HG02840 (cell line): Measurements from ENCODE around the gene DTYMK.

Experiments used
- ATAC-seq: cut with Tn5 transposase; IDR thresholded peaks from one replicate; pipeline ENCODE4 v1.9.1; 2021; ENCODE audit warnings: mild to moderate bottlenecking, moderate library complexity, moderate number of reproducible peaks; ENCODE audit not compliant: unreplicated experiment, low FRiP score

DTYMK gene

GRCh38 chr2:241708879-241709278 lies 22.3 kb upstream of the DTYMK start:
- no peak for ATAC-seq

DNA sequence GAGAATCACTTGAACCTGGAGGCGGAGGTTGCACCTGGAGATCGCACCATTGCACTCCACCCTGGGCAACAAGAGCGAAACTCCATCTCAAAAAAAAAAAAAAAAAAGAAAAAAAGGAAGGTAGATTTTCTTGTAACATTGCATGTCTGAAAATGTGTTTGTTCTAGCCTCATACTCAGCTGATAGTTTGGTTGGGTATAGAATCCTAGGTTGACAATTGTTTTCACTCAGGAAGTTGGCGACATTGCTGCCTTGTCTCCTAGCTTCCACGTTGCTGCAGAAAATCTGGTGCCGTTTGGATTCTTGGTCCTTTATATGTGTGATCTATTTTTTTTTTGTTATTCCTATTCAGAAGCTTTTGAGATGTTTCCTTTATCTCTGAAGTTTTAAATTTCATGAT lies 19.9 kb upstream of the DTYMK start:
- ATAC-seq = no peak

DNA sequence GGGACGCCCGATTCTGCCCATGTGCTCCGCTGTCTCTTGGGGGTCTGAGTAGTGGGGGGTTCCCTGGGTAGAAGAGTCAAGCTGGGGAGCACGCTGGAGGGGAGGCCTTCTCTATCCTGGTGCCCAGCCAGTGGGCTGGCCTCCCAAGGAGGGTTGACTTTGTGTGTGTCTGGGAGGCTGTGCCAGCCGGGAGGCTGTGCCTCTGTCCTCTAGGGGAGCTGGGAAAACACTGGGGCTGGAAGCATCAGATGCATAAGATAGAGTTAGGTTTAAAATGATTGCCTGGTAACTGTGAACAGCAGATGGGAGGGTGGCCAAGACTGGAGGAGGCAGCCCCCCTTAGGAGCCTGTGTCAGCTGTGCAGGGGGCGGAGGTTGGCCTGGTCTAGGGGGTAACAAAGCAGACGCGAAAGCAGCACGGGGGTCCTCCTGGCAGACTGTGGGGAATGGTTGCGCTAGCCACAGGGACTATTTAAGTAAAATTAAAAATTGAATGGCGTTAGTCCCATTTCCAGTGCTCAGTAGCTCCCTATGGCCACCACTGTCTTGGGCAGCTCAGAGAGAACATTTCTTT lies 16.5 kb upstream of the DTYMK start:
- ATAC-seq = no peak

GRCh38 chr2:241702155-241703031 lies 15.8 kb upstream of the DTYMK start:
- peak; percentile 65 for ATAC-seq

GRCh38 chr2:241701399-241702154 lies 15.0 kb upstream of the DTYMK start, which contains the start of gene ING5:
TSS of gene ING5 (plus strand) at chr2:241702039. CDS start at chr2:241702066, 27 bp downstream.
- peak; percentile 61 for ATAC-seq

GRCh38 chr2:241701149-241701398 lies 14.5 kb upstream of the DTYMK start:
- no peak for ATAC-seq

DNA sequence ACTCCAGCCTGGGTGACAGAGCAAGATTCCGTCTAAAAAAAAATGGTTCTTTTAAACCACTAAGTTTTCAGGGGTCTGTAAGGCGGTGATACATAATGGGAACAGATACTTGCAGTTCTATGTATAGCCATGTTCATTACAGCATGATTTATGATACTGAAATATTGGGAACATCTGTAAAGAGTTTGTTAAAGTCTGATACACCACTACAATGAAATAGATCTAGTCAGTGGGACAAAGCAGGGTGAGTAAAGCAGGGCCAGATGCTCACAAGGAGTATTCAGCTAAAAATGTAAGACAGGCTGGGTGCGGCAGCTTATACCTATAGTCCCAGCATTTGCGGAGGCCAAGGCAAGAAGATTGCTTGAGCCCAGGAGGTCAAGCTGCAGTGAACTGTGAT lies 9.0 kb upstream of the DTYMK start:
- ATAC-seq = no peak

GRCh38 chr2:241692448-241692847 lies 5.8 kb upstream of the DTYMK start:
- no peak for ATAC-seq

DNA sequence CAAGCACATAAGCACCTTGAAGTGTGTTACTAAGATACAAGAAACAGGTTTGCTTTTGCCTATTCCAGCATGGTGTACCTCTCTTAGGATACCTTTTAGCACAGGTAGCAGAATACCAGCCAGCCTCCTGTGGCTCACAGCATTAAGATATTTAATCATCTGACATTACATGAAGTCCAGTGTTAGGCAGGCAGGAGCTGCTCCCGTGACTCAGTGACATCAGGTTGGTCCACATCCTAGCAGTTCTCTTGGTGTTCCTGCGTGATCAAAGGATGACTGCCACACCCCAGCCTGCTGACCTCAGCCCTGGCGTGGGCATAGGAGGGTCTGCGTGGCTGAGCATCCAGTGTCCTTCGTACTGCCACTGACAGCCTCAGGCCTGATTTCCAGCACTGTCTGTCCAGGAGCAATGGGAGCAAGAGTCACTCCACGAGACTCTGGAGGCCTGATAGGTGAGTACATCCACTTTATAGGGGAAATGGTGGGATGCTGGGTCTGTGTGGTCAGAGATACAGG lies 3.6 kb upstream of the DTYMK start:
- no peak for ATAC-seq

- ATAC-seq = no peak
Measured at GRCh38 chr2:241689306-241689705, 2.7 kb upstream of the DTYMK start.

GRCh38 chr2:241686324-241686649 lies 328 bp downstream of the DTYMK start:
- peak; percentile 20 for ATAC-seq

- ATAC-seq = no peak
Measured at GRCh38 chr2:241680827-241681599, 5.6 kb downstream of the DTYMK start.

- no peak for ATAC-seq
Measured at GRCh38 chr2:241680044-241680443, 6.6 kb downstream of the DTYMK start.

DNA sequence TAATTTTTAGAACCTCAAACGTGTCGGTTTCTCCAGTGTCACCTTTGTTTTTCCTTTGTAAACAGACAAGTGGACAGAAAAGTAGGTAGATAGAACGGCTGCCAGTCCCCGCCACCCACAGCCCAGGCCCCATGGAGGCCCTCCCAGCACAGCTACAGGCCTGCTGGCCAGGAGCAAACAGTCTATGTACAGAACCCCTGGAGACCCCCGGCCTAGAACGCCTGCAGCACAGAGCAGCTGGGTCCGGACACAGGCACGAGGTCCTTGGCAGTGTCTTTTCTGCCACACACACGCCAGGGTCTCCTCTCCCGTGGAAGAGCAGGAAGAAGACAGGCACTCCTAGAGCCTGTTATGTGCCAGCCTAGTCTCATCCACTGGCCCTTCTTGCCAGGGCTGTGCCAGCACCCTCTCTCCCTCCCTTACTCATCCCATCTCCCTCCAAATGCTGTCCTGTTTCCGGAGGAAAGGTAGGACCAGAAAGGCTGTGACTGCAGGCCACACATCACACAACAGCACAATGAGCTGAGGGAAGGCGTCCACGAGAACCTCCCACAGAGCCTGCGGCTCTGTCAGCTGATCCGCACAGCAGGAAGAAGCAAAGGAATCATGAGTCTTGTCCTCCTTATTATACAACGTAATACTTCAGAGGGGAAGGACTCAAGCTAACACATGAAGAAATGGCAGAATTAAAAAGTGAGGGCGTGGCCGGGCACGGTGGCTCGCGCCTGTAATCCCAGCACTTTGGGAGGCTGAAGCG lies 7.7 kb downstream of the DTYMK start:
- no peak for ATAC-seq

GRCh38 chr2:241678307-241678706 lies 8.3 kb downstream of the DTYMK start:
- ATAC-seq = no peak

- no peak for ATAC-seq
Measured at GRCh38 chr2:241677392-241677791, 9.2 kb downstream of the DTYMK start.

DNA sequence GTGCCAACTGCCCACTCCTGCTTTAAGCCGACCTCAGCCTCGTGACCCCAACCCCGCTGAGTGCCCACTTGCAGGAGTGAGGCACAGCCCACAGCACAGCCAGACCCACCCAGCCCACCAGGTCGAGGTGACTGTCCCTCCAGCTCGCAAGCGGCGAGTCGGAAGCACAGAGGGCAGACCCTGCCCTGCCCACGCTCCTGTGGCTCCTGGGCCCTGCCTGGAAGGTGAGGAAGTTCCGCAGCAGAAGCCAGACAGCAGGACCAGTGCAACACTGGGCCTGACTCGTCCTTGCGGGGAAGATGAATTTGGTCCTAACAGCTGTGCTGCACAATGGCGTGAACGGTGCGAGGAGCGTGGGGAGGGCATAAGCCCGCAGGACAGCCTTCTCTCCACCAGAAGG lies 9.9 kb downstream of the DTYMK start:
- no peak for ATAC-seq

- no peak for ATAC-seq
Measured at GRCh38 chr2:241675885-241676284, 10.7 kb downstream of the DTYMK start.

GRCh38 chr2:241673797-241674725 lies 12.6 kb downstream of the DTYMK start:
- ATAC-seq = no peak
